Mesendoderm (in vitro differentiated cells): ENCODE results near the gene GPRC5B.

ENCODE experiments used
- DNase-seq: peaks from one replicate; pipeline ENCODE4 v3.0.0; 2013
- H2AK5ac ChIP-seq: 2 replicates; pipeline ENCODE4 v1.6.1; 2013; ENCODE audit warnings: low read length, inconsistent platforms
- H2BK120ac ChIP-seq: 2 replicates; pipeline ENCODE4 v1.6.1; 2013; ENCODE audit warnings: low read depth, mild to moderate bottlenecking, low read length, moderate library complexity, mixed read lengths
- H2BK15ac ChIP-seq: replicated peaks from 2 replicates; pipeline ENCODE4 v1.6.1; 2013; ENCODE audit warnings: low read depth, mild to moderate bottlenecking, moderate library complexity
- H2BK5ac ChIP-seq: 2 replicates; pipeline ENCODE4 v1.6.1; 2013; ENCODE audit warnings: low read length, inconsistent platforms
- H3K18ac ChIP-seq: 2 replicates; pipeline ENCODE4 v1.6.1; 2013; ENCODE audit warnings: mild to moderate bottlenecking, low read length, mixed read lengths
- H3K23ac ChIP-seq: one replicate; pipeline ENCODE4 v1.6.1; 2013; ENCODE audit warnings: low read length
- H3K27ac ChIP-seq: 2 replicates; pipeline ENCODE4 v1.5.1; 2013; ENCODE audit warnings: low read depth, mild to moderate bottlenecking, inconsistent platforms, low read length, moderate library complexity
- H3K27me3 ChIP-seq: 2 replicates; pipeline ENCODE4 v1.6.1; 2013; ENCODE audit warnings: low read length, control low read depth, mild to moderate bottlenecking, inconsistent platforms; ENCODE audit not compliant: insufficient read depth, poor library complexity
- H3K36me3 ChIP-seq: 2 replicates; pipeline ENCODE4 v1.6.1; 2013; ENCODE audit warnings: low read length, inconsistent platforms; ENCODE audit not compliant: control insufficient read depth, insufficient read depth
- H3K4ac ChIP-seq: one replicate; pipeline ENCODE4 v1.6.1; 2013; ENCODE audit warnings: low read depth, mild to moderate bottlenecking, low read length, moderate library complexity
- H3K4me1 ChIP-seq: 2 replicates; pipeline ENCODE4 v1.6.1; 2013; ENCODE audit warnings: low read depth, low read length, inconsistent platforms; ENCODE audit not compliant: control insufficient read depth
- H3K4me2 ChIP-seq: 2 replicates; pipeline ENCODE4 v1.6.1; 2013; ENCODE audit warnings: low read length
- H3K4me3 ChIP-seq: 2 replicates; pipeline ENCODE4 v1.5.1; 2013; ENCODE audit warnings: mild to moderate bottlenecking, low read length
- H3K56ac ChIP-seq: one replicate; pipeline ENCODE4 v1.6.1; 2013; ENCODE audit warnings: low read length
- H3K79me1 ChIP-seq: 2 replicates; pipeline ENCODE4 v1.6.1; 2013; ENCODE audit warnings: low read length, inconsistent platforms
- H3K79me2 ChIP-seq: 2 replicates; pipeline ENCODE4 v1.6.1; 2013; ENCODE audit warnings: mild to moderate bottlenecking, low read length; ENCODE audit not compliant: control insufficient read depth, insufficient read depth
- H3K9ac ChIP-seq: 2 replicates; pipeline ENCODE4 v1.6.1; 2013; ENCODE audit warnings: low read length, inconsistent platforms
- H4K5ac ChIP-seq: one replicate; pipeline ENCODE4 v1.6.1; 2013; ENCODE audit warnings: low read length
- H4K8ac ChIP-seq: one replicate; pipeline ENCODE4 v1.6.1; 2013; ENCODE audit warnings: low read depth, mild to moderate bottlenecking, control low read depth, low read length, moderate library complexity
- WGBS: extraction: QIAGEN DNeasy Blood & Tissue Kit; methylation state at CpG from one replicate; pipeline ENCODE4 v1.1.7; 2013; ENCODE audit warnings: low lambda C conversion rate, missing lambda C conversion rate; ENCODE audit not compliant: insufficient coverage; ENCODE audit errors: extremely low coverage; 5-methylcytosine and 5-hydroxymethylcytosine counted together

The GPRC5B gene

GRCh38 chr16:19856120-19856519 is 28.5 kb downstream of the GPRC5B start:
- Histone ChIP-seq H3K36me3 (peaks cover 4% of the 10 kb centered on the region), H3K4me1 (peaks cover 21% of the 10 kb centered on the region), H3K4me2 (no peak overlapping the region), H3K56ac (no peak overlapping the region), H3K27ac (no peak overlapping the region), H4K8ac (no peak overlapping the region), H3K18ac (no peak overlapping the region), H2BK5ac (no peak overlapping the region), H3K9ac (no peak overlapping the region), H2AK5ac (no peak overlapping the region), H3K4me3 (no peak overlapping the region), H3K79me2 (no peaks in the 10 kb centered on the region), H3K4ac (no peak overlapping the region), H2BK120ac (no peak overlapping the region), H3K23ac (no peak overlapping the region), H2BK15ac (no peak overlapping the region), H3K27me3 (no peaks in the 10 kb centered on the region), H3K79me1 (peaks cover 7% of the 10 kb centered on the region), H4K5ac (no peak overlapping the region)
- no peak for DNase-seq
- WGBS, result no CpG with 5 or more reads among the region's 10 CpGs

GRCh38 chr16:19854543-19854876 is 30.1 kb downstream of the GPRC5B start:
- Histone ChIP-seq H3K18ac (peak overlapping the region; percentile 16), H2BK5ac (no peak overlapping the region), H3K9ac (no peak overlapping the region), H4K8ac (no peak overlapping the region), H3K27me3 (no peaks in the 10 kb centered on the region), H3K79me1 (peaks cover 3% of the 10 kb centered on the region), H2BK15ac (no peak overlapping the region), H3K23ac (no peak overlapping the region), H3K79me2 (no peaks in the 10 kb centered on the region), H3K4me1 (peaks cover 15% of the 10 kb centered on the region), H4K5ac (no peak overlapping the region), H3K27ac (no peak overlapping the region), H3K4ac (no peak overlapping the region), H3K56ac (no peak overlapping the region), H3K4me3 (no peak overlapping the region), H2AK5ac (no peak overlapping the region), H2BK120ac (no peak overlapping the region), H3K36me3 (peaks cover 2% of the 10 kb centered on the region), H3K4me2 (no peak overlapping the region)
- peak; percentile 51 for DNase-seq
- no CpG with 5 or more reads among the region's 6 CpGs for WGBS

- peak overlapping the region; percentile 52 for H3K27ac ChIP-seq
- no peaks in the 10 kb centered on the region for H3K79me1 ChIP-seq
- H3K4me3 ChIP-seq, result no peak overlapping the region
- H3K4me1 ChIP-seq, result peaks cover 15% of the 10 kb centered on the region
- no peak overlapping the region for H3K9ac ChIP-seq
- peak overlapping the region; percentile 16 for H3K18ac ChIP-seq
- WGBS, result no CpG with 5 or more reads among the region's 7 CpGs
- no peaks in the 10 kb centered on the region for H3K36me3 ChIP-seq
- no peak overlapping the region for H3K23ac ChIP-seq
- no peak overlapping the region for H2BK15ac ChIP-seq
- no peak overlapping the region for H3K4me2 ChIP-seq
- H4K5ac ChIP-seq, result no peak overlapping the region
- H3K27me3 ChIP-seq, result no peaks in the 10 kb centered on the region
- H2BK120ac ChIP-seq, result no peak overlapping the region
- H3K4ac ChIP-seq, result peak overlapping the region; percentile 37
- peak overlapping the region; percentile 10 for H3K56ac ChIP-seq
- H4K8ac ChIP-seq, result no peak overlapping the region
- no peak overlapping the region for H2BK5ac ChIP-seq
- no peaks in the 10 kb centered on the region for H3K79me2 ChIP-seq
- H2AK5ac ChIP-seq, result no peak overlapping the region
- peak; percentile 67 for DNase-seq
Measured at GRCh38 chr16:19853742-19854542, 30.7 kb downstream of the GPRC5B start.

GRCh38 chr16:19853132-19853741 is 31.4 kb downstream of the GPRC5B start:
- DNase-seq, result no peak
- no peaks in the 10 kb centered on the region for H3K27me3 ChIP-seq
- H3K9ac ChIP-seq, result no peak overlapping the region
- no peak overlapping the region for H3K23ac ChIP-seq
- peaks cover 15% of the 10 kb centered on the region for H3K4me1 ChIP-seq
- H3K18ac ChIP-seq, result peak overlapping the region; percentile 7
- no peak overlapping the region for H2BK120ac ChIP-seq
- H3K56ac ChIP-seq, result no peak overlapping the region
- no peak overlapping the region for H2BK15ac ChIP-seq
- no peak overlapping the region for H4K8ac ChIP-seq
- H3K4me2 ChIP-seq, result no peak overlapping the region
- no peak overlapping the region for H4K5ac ChIP-seq
- H3K27ac ChIP-seq, result no peak overlapping the region
- H3K79me2 ChIP-seq, result no peaks in the 10 kb centered on the region
- H3K79me1 ChIP-seq, result no peaks in the 10 kb centered on the region
- H3K36me3 ChIP-seq, result no peaks in the 10 kb centered on the region
- WGBS, result no CpG with 5 or more reads among the region's 8 CpGs
- no peak overlapping the region for H3K4ac ChIP-seq
- no peak overlapping the region for H2AK5ac ChIP-seq
- no peak overlapping the region for H2BK5ac ChIP-seq
- no peak overlapping the region for H3K4me3 ChIP-seq

- no CpG with 5 or more reads among the region's 7 CpGs for WGBS
- H3K79me1 ChIP-seq, result no peaks in the 10 kb centered on the region
- H3K4me3 ChIP-seq, result no peak overlapping the region
- no peak overlapping the region for H3K9ac ChIP-seq
- H3K79me2 ChIP-seq, result no peaks in the 10 kb centered on the region
- H2BK120ac ChIP-seq, result no peak overlapping the region
- H3K4me1 ChIP-seq, result peaks cover 15% of the 10 kb centered on the region
- no peak overlapping the region for H2AK5ac ChIP-seq
- H2BK15ac ChIP-seq, result no peak overlapping the region
- no peak overlapping the region for H4K5ac ChIP-seq
- H3K4me2 ChIP-seq, result no peak overlapping the region
- no peak overlapping the region for H2BK5ac ChIP-seq
- H3K27me3 ChIP-seq, result no peaks in the 10 kb centered on the region
- H3K36me3 ChIP-seq, result no peaks in the 10 kb centered on the region
- H3K56ac ChIP-seq, result no peak overlapping the region
- H3K27ac ChIP-seq, result no peak overlapping the region
- no peak overlapping the region for H3K4ac ChIP-seq
- H4K8ac ChIP-seq, result no peak overlapping the region
- DNase-seq, result no peak
- H3K18ac ChIP-seq, result no peak overlapping the region
- H3K23ac ChIP-seq, result no peak overlapping the region
Measured at GRCh38 chr16:19851476-19851875, 33.2 kb downstream of the GPRC5B start.
